ENCODE measurements around the gene MAT2B. TPM values are rescaled to one million over a fixed set of nuclear protein-coding genes. Genes with fewer than 3 reads are reported as not detected.

MAT2B gene
- polyA plus RNA-seq, 3 donors = 34.8 to 165 (median 142) TPM

DNA sequence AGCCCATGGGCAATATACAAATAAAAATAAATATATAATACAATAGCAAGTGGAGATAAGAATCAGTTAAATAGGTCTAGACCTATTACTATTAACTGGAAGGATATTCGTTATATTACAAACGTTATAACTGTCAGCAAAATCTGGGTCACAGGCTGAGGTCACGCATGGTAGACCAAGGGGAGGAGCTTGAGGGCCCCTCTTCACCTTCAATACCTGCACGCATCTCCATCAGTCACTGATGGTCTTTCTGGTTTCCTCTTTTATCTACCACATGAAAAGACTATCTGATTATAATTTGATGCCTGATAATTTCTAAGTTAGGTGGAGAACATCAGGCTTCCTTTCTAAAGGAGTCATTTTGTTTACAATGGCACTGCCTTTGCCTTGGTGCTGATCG lies 43.2 kb downstream of the MAT2B start:
- H3K9ac ChIP-seq (ENCODE audit: insufficient read depth, low read length, poor library complexity, severe bottlenecking) = no peak overlapping the region
- intact Hi-C loops (cut with micrococcal nuclease) = no loop called here
- no peak overlapping the region for H3K4me3 ChIP-seq (replicated peaks in 1 of 3; ENCODE audit: low read depth in 2 of 3, low read length in 3 of 3)
- no peaks in the 10 kb centered on the region for H4K20me1 ChIP-seq (ENCODE audit: insufficient read depth, low read length)
- no CpG with 5 or more reads among the region's 5 CpGs for WGBS (ENCODE audit: insufficient coverage)
- no peak overlapping the region for H2AFZ ChIP-seq (ENCODE audit: insufficient read depth, low read depth, low read length, poor library complexity, severe bottlenecking)
- Mint-ChIP-seq H3K9me3 (peaks cover 0 to 2% (median 0%) of the 10 kb centered on the region in 7 donors), H3K27me3 (ENCODE audit: low read depth in 3 of 3) (peaks cover 0 to 8% (median 0%) of the 10 kb centered on the region in 3 donors), H3K27ac (no peak overlapping the region), H3K4me3 (no peak overlapping the region), H3K36me3 (no peaks in the 10 kb centered on the region), H3K4me1 (no peaks in the 10 kb centered on the region)
- H3K4me2 ChIP-seq (replicated peaks; ENCODE audit: extremely low read depth, low read length, poor library complexity, severe bottlenecking) = no peak overlapping the region
- TF ChIP-seq, protein P1, sequence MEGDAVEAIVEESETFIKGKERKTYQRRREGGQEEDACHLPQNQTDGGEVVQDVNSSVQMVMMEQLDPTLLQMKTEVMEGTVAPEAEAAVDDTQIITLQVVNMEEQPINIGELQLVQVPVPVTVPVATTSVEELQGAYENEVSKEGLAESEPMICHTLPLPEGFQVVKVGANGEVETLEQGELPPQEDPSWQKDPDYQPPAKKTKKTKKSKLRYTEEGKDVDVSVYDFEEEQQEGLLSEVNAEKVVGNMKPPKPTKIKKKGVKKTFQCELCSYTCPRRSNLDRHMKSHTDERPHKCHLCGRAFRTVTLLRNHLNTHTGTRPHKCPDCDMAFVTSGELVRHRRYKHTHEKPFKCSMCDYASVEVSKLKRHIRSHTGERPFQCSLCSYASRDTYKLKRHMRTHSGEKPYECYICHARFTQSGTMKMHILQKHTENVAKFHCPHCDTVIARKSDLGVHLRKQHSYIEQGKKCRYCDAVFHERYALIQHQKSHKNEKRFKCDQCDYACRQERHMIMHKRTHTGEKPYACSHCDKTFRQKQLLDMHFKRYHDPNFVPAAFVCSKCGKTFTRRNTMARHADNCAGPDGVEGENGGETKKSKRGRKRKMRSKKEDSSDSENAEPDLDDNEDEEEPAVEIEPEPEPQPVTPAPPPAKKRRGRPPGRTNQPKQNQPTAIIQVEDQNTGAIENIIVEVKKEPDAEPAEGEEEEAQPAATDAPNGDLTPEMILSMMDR (IDR thresholded peaks at IDR 0.05) = no peak
- no peaks in the 10 kb centered on the region for H3K79me2 ChIP-seq (ENCODE audit: insufficient read depth, low read length)
- H3K27me3 ChIP-seq (ENCODE audit: control insufficient read depth in 2 of 2, insufficient read depth in 2 of 2, low read length in 2 of 2) = no peaks in the 10 kb centered on the region
- H3K9me3 ChIP-seq (replicated peaks in 1 of 2; ENCODE audit: control insufficient read depth in 1 of 2, insufficient read depth in 1 of 2, low read length in 2 of 2) = no peaks in the 10 kb centered on the region
- H3K36me3 ChIP-seq (replicated peaks in 1 of 2; ENCODE audit: control insufficient read depth in 1 of 2, insufficient read depth in 2 of 2, low read length in 2 of 2) = no peaks in the 10 kb centered on the region
- no peaks in the 10 kb centered on the region for H3K4me1 ChIP-seq (ENCODE audit: control insufficient read depth in 1 of 2, insufficient read depth in 2 of 2, low read length in 2 of 2)
- H3K27ac ChIP-seq (ENCODE audit: low read depth in 1 of 2, low read length in 2 of 2) = no peak overlapping the region
- DNase-seq = no peak

GRCh38 chr5:163551156-163551555 lies 45.7 kb downstream of the MAT2B start:
- H2AFZ ChIP-seq (ENCODE audit: insufficient read depth, low read depth, low read length, poor library complexity, severe bottlenecking) = no peak overlapping the region
- H3K36me3 ChIP-seq (replicated peaks in 1 of 2; ENCODE audit: control insufficient read depth in 1 of 2, insufficient read depth in 2 of 2, low read length in 2 of 2) = no peaks in the 10 kb centered on the region
- H3K4me1 ChIP-seq (ENCODE audit: control insufficient read depth in 1 of 2, insufficient read depth in 2 of 2, low read length in 2 of 2) = no peaks in the 10 kb centered on the region
- no peaks in the 10 kb centered on the region for H3K27me3 ChIP-seq (ENCODE audit: control insufficient read depth in 2 of 2, insufficient read depth in 2 of 2, low read length in 2 of 2)
- H3K27ac ChIP-seq (ENCODE audit: low read depth in 1 of 2, low read length in 2 of 2) = no peak overlapping the region
- TF ChIP-seq, protein P1 (IDR thresholded peaks at IDR 0.05) = no peak
- Mint-ChIP-seq H3K4me1 (no peaks in the 10 kb centered on the region), H3K36me3 (no peaks in the 10 kb centered on the region), H3K27me3 (ENCODE audit: low read depth in 3 of 3) (peaks cover 0 to 14% (median 5%) of the 10 kb centered on the region in 3 donors), H3K4me3 (no peak overlapping the region), H3K9me3 (peaks cover 0 to 2% (median 0%) of the 10 kb centered on the region in 7 donors), H3K27ac (no peak overlapping the region)
- DNase-seq = no peak
- H3K9me3 ChIP-seq (replicated peaks in 1 of 2; ENCODE audit: control insufficient read depth in 1 of 2, insufficient read depth in 1 of 2, low read length in 2 of 2) = no peaks in the 10 kb centered on the region
- WGBS (ENCODE audit: insufficient coverage) = no CpG with 5 or more reads among the region's 3 CpGs
- intact Hi-C loops (cut with micrococcal nuclease) = no loop called here
- no peak overlapping the region for H3K4me2 ChIP-seq (replicated peaks; ENCODE audit: extremely low read depth, low read length, poor library complexity, severe bottlenecking)
- H3K79me2 ChIP-seq (ENCODE audit: insufficient read depth, low read length) = no peaks in the 10 kb centered on the region
- H4K20me1 ChIP-seq (ENCODE audit: insufficient read depth, low read length) = no peaks in the 10 kb centered on the region
- no peak overlapping the region for H3K9ac ChIP-seq (ENCODE audit: insufficient read depth, low read length, poor library complexity, severe bottlenecking)
- H3K4me3 ChIP-seq (replicated peaks in 1 of 3; ENCODE audit: low read depth in 2 of 3, low read length in 3 of 3) = no peak overlapping the region
